ENCODE data around the gene CPNE4.

CPNE4 gene

DNA sequence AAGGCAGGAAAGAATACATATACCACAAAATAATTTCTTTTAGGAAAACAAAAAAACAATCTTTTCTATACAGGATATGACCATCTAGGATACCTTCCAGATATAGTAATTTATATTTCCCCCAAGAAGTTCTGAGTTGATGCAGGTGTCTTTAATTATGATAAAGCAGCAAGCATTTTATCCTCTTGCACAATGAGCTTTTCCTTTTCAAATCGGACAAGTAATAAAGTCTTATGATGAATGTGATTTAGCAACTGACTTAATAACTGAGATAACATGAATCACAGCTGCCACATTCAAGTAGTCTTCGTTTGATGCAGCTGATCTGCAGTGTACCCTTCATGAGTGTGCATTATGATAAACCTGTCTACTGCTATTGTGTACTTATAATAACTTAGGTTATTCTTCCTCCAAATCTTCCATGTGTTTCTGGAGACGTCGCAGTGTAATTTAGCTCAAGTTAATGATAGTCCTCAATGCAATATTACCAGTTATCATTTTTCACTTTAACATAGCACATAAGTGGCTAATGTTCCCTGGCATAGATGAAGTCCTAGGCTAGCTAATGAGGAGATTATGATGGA lies 271.7 kb downstream of the CPNE4 start:
- H3K9me3 ChIP-seq (replicated peaks; ENCODE audit: low read length), result no peaks in the 10 kb centered on the region
- no peaks in the 10 kb centered on the region for H3K27me3 ChIP-seq (ENCODE audit: control insufficient read depth, insufficient read depth, low read length)
- H3K4me3 ChIP-seq (ENCODE audit: low read length), result no peak overlapping the region
- H3K4me1 ChIP-seq (ENCODE audit: control insufficient read depth, insufficient read depth, low read length), result no peaks in the 10 kb centered on the region
- H3K9ac ChIP-seq (ENCODE audit: low read depth, low read length), result no peak overlapping the region
- no peak overlapping the region for H3K4me2 ChIP-seq (ENCODE audit: low read length)
- no peaks in the 10 kb centered on the region for H3K36me3 ChIP-seq (ENCODE audit: insufficient read depth, low read length)

- Histone ChIP-seq H3K4me1 (ENCODE audit: control insufficient read depth, insufficient read depth, low read length) (no peaks in the 10 kb centered on the region), H3K4me2 (ENCODE audit: low read length) (no peak overlapping the region), H3K9me3 (replicated peaks; ENCODE audit: low read length) (no peaks in the 10 kb centered on the region), H3K4me3 (ENCODE audit: low read length) (no peak overlapping the region), H3K9ac (ENCODE audit: low read depth, low read length) (no peak overlapping the region), H3K36me3 (ENCODE audit: insufficient read depth, low read length) (no peaks in the 10 kb centered on the region), H3K27me3 (ENCODE audit: control insufficient read depth, insufficient read depth, low read length) (no peaks in the 10 kb centered on the region)
Observed at GRCh38 chr3:131756405-131756804, 278.4 kb downstream of the CPNE4 start.

- Histone ChIP-seq H3K4me3 (ENCODE audit: low read length) (no peak overlapping the region), H3K36me3 (ENCODE audit: insufficient read depth, low read length) (no peaks in the 10 kb centered on the region), H3K9ac (ENCODE audit: low read depth, low read length) (no peak overlapping the region)
Observed at GRCh38 chr3:131755380-131755779, 279.4 kb downstream of the CPNE4 start.

GRCh38 chr3:131750256-131750655 lies 284.6 kb downstream of the CPNE4 start:
- H3K4me1 ChIP-seq (ENCODE audit: control insufficient read depth, insufficient read depth, low read length), result no peaks in the 10 kb centered on the region
- no peak overlapping the region for H3K4me2 ChIP-seq (ENCODE audit: low read length)
- H3K27me3 ChIP-seq (ENCODE audit: control insufficient read depth, insufficient read depth, low read length), result no peaks in the 10 kb centered on the region

More at GRCh38 chr3:131755380-131755779, 279.4 kb downstream of the CPNE4 start:
- Histone ChIP-seq H3K9me3 (replicated peaks; ENCODE audit: low read length) (no peaks in the 10 kb centered on the region), H3K4me1 (ENCODE audit: control insufficient read depth, insufficient read depth, low read length) (no peaks in the 10 kb centered on the region), H3K4me2 (ENCODE audit: low read length) (no peak overlapping the region), H3K27me3 (ENCODE audit: control insufficient read depth, insufficient read depth, low read length) (no peaks in the 10 kb centered on the region)

GRCh38 chr3:131749826-131750225 lies 285.0 kb downstream of the CPNE4 start:
- H3K4me1 ChIP-seq (ENCODE audit: control insufficient read depth, insufficient read depth, low read length), result no peaks in the 10 kb centered on the region
- H3K4me3 ChIP-seq (ENCODE audit: low read length), result no peak overlapping the region
- no peak overlapping the region for H3K9ac ChIP-seq (ENCODE audit: low read depth, low read length)
- no peak overlapping the region for H3K4me2 ChIP-seq (ENCODE audit: low read length)
- H3K9me3 ChIP-seq (replicated peaks; ENCODE audit: low read length), result no peaks in the 10 kb centered on the region
- no peaks in the 10 kb centered on the region for H3K27me3 ChIP-seq (ENCODE audit: control insufficient read depth, insufficient read depth, low read length)
- no peaks in the 10 kb centered on the region for H3K36me3 ChIP-seq (ENCODE audit: insufficient read depth, low read length)

More at GRCh38 chr3:131750256-131750655, 284.6 kb downstream of the CPNE4 start:
- Histone ChIP-seq H3K9me3 (replicated peaks; ENCODE audit: low read length) (no peaks in the 10 kb centered on the region), H3K9ac (ENCODE audit: low read depth, low read length) (no peak overlapping the region), H3K4me3 (ENCODE audit: low read length) (no peak overlapping the region), H3K36me3 (ENCODE audit: insufficient read depth, low read length) (no peaks in the 10 kb centered on the region)

DNA sequence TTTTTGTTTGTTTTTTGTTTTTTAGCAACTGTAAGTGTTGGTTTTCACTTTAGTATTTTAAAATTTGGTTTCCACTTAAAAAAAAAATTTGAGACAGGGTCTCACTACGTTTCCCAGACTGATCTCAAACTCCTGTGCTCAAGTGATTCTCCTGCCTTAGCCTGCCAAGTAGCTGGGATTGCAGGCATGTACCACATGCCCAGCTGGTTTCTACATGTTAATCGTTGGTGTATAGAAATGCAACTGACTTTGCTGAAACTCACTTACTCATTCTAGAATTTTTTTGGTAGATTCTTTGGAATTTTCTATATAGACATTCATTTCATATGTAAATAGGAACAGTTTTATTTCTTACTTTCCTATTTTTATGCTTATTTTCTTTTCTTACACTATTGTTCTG lies 287.3 kb downstream of the CPNE4 start:
- no peaks in the 10 kb centered on the region for H3K4me1 ChIP-seq (ENCODE audit: control insufficient read depth, insufficient read depth, low read length)
- no peaks in the 10 kb centered on the region for H3K36me3 ChIP-seq (ENCODE audit: insufficient read depth, low read length)
- H3K4me2 ChIP-seq (ENCODE audit: low read length), result no peak overlapping the region
- H3K9ac ChIP-seq (ENCODE audit: low read depth, low read length), result no peak overlapping the region
- no peaks in the 10 kb centered on the region for H3K27me3 ChIP-seq (ENCODE audit: control insufficient read depth, insufficient read depth, low read length)
- no peaks in the 10 kb centered on the region for H3K9me3 ChIP-seq (replicated peaks; ENCODE audit: low read length)
- no peak overlapping the region for H3K4me3 ChIP-seq (ENCODE audit: low read length)

DNA sequence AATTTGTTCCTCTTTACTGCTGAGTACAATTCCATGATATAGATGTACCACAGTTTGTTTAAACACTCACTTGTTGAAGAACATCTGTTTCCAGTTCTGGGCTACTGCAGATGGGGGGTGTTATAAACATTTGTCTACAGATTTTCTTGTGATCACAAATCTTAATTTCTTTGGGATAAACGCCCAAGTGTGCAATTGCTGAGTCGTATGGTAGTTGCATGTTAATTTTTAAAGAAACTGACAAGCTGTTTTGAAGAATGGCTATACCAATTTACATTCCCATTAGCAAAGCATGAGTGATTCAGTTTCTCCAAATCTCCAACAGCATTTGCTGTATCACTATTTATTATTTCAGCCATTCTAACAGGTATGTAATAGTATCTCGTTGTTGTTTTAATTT lies 290.0 kb downstream of the CPNE4 start:
- Histone ChIP-seq H3K9ac (ENCODE audit: low read depth, low read length) (no peak overlapping the region), H3K4me3 (ENCODE audit: low read length) (no peak overlapping the region), H3K27me3 (ENCODE audit: control insufficient read depth, insufficient read depth, low read length) (no peaks in the 10 kb centered on the region), H3K4me1 (ENCODE audit: control insufficient read depth, insufficient read depth, low read length) (no peaks in the 10 kb centered on the region), H3K4me2 (ENCODE audit: low read length) (no peak overlapping the region), H3K9me3 (replicated peaks; ENCODE audit: low read length) (no peaks in the 10 kb centered on the region), H3K36me3 (ENCODE audit: insufficient read depth, low read length) (no peaks in the 10 kb centered on the region)

DNA sequence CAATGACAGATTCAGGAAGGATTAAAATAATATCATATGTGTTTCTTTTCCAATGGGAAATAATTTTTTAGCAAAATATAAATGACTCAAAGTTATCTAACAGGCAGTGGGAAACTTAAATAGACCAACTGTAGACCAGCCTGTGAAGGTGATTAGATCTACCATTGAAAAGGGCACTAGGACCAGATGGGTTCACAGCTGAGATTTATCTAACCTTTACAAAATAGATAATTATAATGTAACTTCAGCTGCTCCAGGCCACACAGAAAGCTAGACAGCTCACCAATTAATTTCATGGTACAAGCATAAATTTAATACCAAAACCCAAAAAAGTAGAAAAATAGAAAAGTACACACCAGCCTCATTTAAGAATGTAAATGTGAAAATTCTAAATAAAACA lies 291.7 kb downstream of the CPNE4 start:
- Histone ChIP-seq H3K36me3 (ENCODE audit: insufficient read depth, low read length) (no peaks in the 10 kb centered on the region), H3K4me3 (ENCODE audit: low read length) (no peak overlapping the region), H3K4me1 (ENCODE audit: control insufficient read depth, insufficient read depth, low read length) (no peaks in the 10 kb centered on the region), H3K27me3 (ENCODE audit: control insufficient read depth, insufficient read depth, low read length) (no peaks in the 10 kb centered on the region), H3K9me3 (replicated peaks; ENCODE audit: low read length) (no peaks in the 10 kb centered on the region), H3K9ac (ENCODE audit: low read depth, low read length) (no peak overlapping the region), H3K4me2 (ENCODE audit: low read length) (no peak overlapping the region)

DNA sequence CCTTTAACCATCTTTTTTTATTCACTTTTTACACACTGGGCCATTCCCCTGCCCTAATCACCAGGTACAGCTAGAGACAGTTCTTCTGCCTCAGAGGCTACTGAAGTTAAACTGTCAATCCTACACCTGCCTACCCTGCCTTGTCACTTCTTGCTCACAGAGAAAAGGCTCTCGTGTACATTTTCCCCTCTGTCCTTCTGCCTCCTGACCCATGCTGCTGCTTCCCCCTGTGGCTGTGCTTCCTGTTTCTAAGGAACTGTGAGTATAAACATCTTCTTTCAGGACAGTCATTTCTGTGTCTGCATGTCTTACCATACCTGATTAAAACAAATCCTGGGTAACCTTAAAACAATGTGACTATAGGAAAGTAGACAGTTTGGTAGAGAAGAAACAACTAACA lies 295.6 kb downstream of the CPNE4 start:
- H3K27me3 ChIP-seq (ENCODE audit: control insufficient read depth, insufficient read depth, low read length), result no peaks in the 10 kb centered on the region

GRCh38 chr3:131738095-131738494 lies 296.7 kb downstream of the CPNE4 start:
- no peaks in the 10 kb centered on the region for H3K36me3 ChIP-seq (ENCODE audit: insufficient read depth, low read length)
- H3K27me3 ChIP-seq (ENCODE audit: control insufficient read depth, insufficient read depth, low read length), result no peaks in the 10 kb centered on the region
- no peak overlapping the region for H3K4me3 ChIP-seq (ENCODE audit: low read length)
- no peak overlapping the region for H3K9ac ChIP-seq (ENCODE audit: low read depth, low read length)
- no peaks in the 10 kb centered on the region for H3K9me3 ChIP-seq (replicated peaks; ENCODE audit: low read length)
- no peak overlapping the region for H3K4me2 ChIP-seq (ENCODE audit: low read length)
- H3K4me1 ChIP-seq (ENCODE audit: control insufficient read depth, insufficient read depth, low read length), result peaks cover 17% of the 10 kb centered on the region

More for the DNA sequence above, 295.6 kb downstream of the CPNE4 start:
- H3K36me3 ChIP-seq (ENCODE audit: insufficient read depth, low read length), result no peaks in the 10 kb centered on the region
- H3K4me1 ChIP-seq (ENCODE audit: control insufficient read depth, insufficient read depth, low read length), result peaks cover 17% of the 10 kb centered on the region
- H3K4me3 ChIP-seq (ENCODE audit: low read length), result no peak overlapping the region
- H3K9ac ChIP-seq (ENCODE audit: low read depth, low read length), result no peak overlapping the region
- no peaks in the 10 kb centered on the region for H3K9me3 ChIP-seq (replicated peaks; ENCODE audit: low read length)
- no peak overlapping the region for H3K4me2 ChIP-seq (ENCODE audit: low read length)

DNA sequence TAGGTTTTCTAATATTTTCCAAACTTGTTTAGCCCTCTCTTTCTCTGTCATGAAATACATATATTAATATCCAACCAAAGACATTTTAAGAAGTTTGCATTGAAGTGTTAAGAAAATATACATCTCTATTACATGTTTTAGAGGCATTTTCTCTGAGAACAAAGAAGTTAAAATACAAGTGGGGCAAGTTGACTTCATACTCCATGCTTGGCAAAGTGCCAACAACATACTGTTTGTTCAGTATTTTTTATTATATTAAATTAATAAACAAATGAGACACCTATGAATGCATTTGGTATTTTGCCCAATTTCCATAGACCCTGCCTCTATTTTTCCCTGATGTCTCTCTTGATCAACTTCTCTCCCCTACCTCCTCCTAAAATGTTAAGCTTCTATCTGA lies 299.3 kb downstream of the CPNE4 start:
- Histone ChIP-seq H3K9me3 (replicated peaks; ENCODE audit: low read length) (no peaks in the 10 kb centered on the region), H3K27me3 (ENCODE audit: control insufficient read depth, insufficient read depth, low read length) (no peaks in the 10 kb centered on the region), H3K4me1 (ENCODE audit: control insufficient read depth, insufficient read depth, low read length) (peaks cover 24% of the 10 kb centered on the region)

GRCh38 chr3:131735116-131735515 lies 299.7 kb downstream of the CPNE4 start:
- Histone ChIP-seq H3K27me3 (ENCODE audit: control insufficient read depth, insufficient read depth, low read length) (no peaks in the 10 kb centered on the region), H3K9ac (ENCODE audit: low read depth, low read length) (no peak overlapping the region), H3K4me2 (ENCODE audit: low read length) (no peak overlapping the region), H3K4me3 (ENCODE audit: low read length) (no peak overlapping the region), H3K9me3 (replicated peaks; ENCODE audit: low read length) (no peaks in the 10 kb centered on the region), H3K4me1 (ENCODE audit: control insufficient read depth, insufficient read depth, low read length) (peaks cover 26% of the 10 kb centered on the region), H3K36me3 (ENCODE audit: insufficient read depth, low read length) (no peaks in the 10 kb centered on the region)

More for the DNA sequence above, 299.3 kb downstream of the CPNE4 start:
- Histone ChIP-seq H3K4me2 (ENCODE audit: low read length) (no peak overlapping the region), H3K36me3 (ENCODE audit: insufficient read depth, low read length) (no peaks in the 10 kb centered on the region), H3K4me3 (ENCODE audit: low read length) (no peak overlapping the region), H3K9ac (ENCODE audit: low read depth, low read length) (no peak overlapping the region)

Data from skeletal muscle satellite cell (primary cell).